GM19238 (cell line): Measurements from ENCODE around the gene CXXC5.

ENCODE experiments used
- DNase-seq: peaks from one replicate; pipeline ENCODE4 v3.0.0; 2011; ENCODE audit warnings: low spot score; ENCODE audit not compliant: insufficient read length

The CXXC5 gene

DNA sequence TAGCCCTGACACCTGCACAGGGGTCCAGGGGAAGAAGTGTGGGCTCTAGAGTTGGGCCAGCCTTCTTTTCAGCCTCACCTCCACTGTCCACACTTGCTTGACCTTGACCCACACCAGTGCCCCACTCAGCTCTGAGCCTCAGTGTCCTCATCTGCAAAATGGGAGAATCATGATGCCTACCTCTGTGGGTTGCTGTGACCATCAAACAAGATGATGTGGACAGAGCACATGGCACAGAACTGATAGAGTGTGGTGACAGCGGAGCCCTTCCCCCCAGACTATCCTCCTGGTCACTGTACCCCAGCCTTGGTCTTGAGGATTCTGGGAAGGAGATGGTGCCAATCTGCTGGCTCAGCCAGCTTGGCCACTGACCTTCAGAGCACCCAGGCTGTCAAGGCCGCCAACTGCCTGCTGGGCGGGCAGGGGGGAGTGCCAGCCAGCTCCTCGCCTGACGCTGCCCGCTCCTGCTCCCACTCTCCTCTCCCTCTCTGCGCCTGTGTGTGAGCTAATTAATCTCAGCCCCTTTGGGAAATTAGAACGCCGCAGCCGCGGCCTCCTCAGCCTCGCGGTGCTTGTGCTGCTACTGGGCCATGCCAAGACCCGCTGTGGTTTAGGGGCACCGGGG, 16.7 kb downstream of the CXXC5 start:
- DNase-seq, result no peak

DNA sequence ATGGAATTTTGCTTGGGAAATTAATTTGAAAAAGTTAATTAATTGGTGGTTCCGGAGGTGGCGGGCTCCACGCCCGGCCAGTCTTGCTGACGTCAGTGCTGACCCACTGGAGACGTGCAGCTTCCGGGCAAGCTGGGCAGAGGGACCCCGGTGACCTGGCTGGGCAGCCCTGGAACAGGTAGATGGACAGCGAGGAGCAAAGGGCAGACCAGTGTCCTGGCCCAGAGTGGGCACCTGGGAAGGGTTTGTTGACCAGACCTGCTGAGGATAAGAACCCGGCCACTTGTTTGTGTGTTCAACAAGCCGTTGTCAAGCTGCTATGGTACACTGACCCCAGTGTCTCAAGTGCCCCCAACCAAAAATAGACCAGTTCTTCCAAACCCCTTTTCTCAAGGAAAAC, 17.5 kb downstream of the CXXC5 start:
- no peak for DNase-seq

DNA sequence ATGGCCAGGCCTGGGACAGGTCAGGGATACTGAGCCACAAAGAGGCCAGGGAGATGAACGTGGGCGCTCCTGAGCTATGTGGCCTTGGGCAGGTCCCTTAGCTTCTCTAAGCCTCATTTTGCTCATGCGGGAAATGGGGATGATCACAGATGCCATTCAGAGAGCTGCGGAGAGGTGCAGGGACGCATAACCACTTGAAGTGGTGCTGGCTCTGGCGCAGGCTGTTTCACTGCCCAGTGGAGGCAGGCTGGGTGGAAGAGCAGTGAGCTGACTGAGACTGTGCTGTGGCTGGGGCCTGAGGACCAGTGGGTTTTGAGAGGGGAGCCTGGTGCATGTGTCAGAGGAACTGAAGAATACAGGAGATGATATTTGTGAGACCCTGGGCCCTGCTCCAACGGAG, 18.4 kb downstream of the CXXC5 start:
- DNase-seq, result no peak

DNA sequence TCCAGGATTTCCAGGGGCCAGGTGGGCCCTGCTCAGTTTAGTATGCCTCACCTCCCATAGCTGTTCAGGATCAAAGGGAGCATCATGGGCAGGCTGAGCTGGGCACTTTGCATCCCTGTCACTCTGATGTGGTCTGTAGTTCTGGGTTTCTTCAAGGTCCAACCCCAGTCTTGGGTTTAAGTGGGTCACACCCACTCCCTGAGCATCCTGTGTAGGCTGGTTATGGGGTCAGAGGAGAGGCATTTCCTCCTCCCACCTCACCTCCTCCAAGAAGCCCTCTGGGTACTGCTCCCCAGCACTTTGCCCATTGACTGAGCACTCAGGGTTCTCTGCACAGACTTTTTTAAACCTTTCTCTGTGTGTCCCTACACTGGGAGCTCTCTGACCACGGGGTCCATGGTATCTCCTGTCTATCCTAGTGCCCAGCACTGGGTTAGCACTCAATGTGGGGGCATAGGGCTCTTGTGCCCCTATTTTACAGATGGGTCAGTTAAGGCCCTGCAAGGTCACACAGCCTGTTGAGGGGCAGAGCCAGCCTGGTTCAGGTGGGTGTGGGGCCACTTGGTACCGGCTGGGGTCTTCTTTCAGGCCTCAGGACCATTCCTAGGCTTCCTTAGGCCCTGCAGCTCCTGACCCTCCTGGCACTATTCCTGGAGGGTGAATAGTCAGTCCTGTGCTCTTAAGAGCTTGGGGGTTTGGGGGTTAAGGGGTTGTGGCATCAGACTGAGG, 19.0 kb downstream of the CXXC5 start:
- DNase-seq, result no peak

DNA sequence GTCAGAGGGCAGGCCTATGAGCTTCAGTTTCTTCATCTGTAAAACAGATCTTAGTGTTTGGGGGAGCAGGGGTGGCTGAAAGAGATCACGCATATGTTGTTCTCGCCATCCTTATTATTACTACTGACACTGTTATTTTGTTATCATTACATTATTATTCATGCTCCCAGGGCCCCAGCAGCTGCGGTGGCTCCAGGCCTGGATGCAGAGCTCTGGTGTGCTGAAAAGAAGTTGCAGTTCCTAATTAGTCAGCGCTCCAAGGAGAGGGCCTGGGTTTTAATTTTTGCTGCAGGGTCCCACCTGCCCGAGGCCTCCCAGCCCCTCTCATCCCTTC, 19.5 kb downstream of the CXXC5 start:
- DNase-seq, result no peak

DNA sequence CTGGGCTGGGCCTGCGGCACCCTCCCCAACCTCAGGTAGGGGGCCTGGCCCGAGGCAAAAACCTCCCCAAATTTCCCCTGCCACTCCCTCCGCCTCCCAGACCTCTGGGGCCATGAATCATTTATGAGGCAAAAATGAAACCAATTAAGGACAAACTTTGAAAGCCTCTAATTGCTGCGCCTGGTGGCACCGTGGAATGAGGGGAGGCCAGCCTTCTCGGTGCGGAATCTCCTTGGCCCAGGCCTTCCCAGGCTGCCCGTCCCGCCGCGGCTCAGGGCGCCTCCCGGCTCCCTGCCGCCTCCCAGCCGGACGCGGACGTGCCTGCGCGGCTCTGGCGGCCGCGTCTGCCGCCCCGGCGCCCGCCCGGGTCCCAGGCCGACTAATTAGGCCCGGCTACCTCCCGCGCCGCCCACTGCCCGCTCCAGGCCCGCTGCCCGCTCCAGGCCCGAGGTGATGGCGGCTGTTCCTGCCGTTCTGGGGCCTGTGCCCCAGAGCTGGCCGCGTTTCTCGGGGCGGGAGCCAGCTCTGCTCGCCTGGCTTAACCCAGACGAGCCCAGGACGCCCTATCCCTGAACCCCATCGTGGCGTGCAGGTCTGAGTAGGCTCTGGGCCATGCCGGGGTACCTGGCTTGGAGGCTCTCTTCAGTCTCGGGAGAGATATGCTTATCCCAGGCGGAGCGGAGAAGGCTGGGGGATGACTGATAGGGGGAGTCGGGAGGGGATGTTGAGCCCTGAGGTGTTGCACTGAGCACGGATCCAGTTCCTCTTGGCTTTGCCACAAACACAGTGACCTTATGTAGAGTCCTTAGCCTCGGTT, 20.1 kb downstream of the CXXC5 start:
- DNase-seq, result peak; percentile 69

DNA sequence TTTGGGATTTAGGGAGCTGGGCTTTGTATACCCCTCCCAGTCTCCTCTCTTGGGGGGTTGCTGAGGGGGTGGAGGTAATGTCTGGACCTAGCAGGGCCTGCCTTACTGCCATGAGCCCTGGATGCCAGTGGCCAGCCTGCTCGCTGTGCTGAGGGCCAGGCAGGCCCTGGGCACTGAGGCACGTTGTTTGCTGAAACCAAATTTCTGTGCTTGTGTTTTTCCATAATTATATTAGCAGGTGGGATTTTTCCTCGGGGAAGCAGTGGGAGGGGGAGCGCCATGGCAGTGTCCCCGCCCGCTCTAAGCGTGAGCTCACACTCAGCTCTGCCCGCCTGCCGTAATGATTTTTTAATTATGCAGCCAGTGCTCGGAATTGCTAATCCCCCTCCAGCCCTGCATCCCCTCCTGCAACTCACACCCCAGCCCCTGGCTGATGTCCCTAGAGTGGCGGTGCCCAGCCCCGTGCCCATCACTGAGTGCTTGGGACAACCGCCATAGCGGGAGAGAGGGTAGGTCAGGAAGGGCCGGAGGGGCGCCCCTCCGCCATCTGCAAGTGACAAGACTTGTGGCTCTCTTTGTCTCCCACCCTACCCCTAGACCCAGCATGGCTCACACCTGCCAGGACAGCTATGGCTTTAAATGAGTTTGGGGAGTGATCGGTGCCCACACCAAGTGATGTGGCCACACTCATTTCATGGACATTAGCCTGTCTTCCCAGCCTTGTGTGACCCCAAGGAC, 20.9 kb downstream of the CXXC5 start:
- no peak for DNase-seq

DNA sequence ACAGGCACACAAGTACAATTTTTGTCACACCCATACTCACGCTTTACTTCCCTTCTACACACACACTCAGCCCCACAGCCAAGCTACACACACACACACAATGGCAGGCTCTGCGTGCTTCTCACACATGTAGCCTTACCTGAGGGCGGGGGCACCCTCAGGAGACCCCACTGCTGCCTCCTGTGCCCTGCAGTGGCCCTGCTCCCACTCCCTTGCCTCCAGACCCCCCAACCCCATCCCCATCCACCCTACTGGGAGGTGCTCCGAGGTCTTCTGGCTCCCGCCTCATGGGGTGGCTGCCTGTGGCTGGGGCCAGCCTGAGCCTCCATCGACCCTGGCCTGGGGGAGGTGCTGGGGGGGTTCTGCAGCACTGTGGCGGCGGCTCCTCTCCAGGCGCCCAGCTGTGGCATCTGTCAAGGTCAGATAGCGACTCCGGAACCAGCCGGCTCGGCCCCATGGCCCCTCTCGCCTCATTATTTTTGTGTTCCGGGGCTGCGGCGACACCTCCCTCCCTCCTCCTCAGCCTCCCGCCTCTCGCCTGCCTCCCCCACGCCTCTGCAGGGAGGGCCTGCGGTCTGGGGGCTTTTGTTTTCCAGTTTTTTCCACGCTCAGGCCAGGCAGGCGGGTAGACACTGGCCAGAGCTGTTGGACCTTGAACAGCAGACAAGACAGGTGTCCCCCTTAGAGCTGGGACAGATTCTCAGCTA, 21.7 kb downstream of the CXXC5 start:
- no peak for DNase-seq

DNA sequence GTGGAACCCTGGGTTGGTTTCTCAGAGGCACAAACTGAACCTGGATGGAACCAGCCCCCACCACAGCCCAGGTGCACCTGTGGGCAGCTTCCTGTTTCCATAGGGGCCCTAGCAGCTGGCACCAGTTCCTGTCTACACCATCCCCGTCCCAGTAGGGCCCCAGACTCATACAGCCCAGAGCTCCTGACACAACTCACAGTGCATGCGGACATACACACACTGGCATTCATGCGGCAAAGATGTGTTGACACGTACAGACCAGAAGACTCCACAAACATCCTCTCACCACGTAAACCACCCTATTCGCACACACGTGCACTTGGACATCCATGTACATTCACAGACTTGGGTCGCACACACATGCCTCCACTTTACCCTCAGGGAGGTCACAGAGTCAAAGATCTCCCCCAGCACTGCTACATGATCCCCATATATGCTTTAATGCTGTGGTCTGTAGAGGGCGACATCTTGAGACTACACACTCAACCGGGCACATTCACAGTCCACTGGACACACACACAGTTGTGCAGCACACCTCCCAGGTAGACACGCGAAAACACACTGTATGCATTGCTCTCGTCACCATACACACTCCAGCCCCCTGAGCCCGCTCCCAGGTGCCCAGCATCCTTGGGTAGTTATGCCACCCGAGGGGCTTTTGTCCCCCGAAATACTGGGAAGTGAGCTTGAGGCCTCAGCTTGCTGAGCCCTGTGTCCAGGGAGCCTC, 22.4 kb downstream of the CXXC5 start:
- peak; percentile 77 for DNase-seq

DNA sequence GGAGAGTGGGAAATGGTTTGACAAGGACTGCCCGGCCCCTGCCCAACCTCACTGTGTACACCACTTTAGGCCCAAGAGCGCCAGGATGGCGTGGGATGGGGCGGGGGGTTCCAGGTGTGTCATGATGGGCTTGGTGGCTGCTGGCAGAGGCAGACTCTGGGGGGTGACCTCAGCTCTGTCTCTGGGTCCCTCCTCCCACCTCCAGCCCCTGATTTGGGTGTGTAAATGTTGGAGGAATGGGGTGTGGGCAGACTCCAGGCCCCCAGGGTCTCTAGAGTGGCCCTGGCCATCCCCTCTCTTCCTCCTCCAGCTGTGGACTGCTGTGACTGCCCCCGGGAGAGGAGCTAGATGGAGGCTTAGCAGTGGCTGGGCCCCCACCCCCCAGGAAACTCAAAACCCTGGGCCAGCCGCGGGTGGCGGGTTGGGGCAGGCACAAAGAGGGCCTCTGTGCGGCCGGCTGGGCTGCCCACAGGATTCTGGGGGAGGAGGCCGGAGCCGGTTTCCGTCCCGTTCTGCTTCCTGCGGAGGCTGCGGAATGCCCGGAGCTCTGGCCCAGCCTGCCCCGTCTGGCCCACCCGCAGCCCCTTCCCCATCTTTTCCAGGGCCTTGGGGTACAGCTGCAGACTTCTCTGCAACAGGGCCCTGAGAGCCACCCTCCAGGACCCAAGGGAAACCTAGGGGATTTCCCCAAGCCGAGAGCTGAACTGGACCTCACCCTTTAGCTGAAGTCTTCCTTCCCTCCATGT, 23.1 kb downstream of the CXXC5 start:
- DNase-seq, result peak; percentile 64

DNA sequence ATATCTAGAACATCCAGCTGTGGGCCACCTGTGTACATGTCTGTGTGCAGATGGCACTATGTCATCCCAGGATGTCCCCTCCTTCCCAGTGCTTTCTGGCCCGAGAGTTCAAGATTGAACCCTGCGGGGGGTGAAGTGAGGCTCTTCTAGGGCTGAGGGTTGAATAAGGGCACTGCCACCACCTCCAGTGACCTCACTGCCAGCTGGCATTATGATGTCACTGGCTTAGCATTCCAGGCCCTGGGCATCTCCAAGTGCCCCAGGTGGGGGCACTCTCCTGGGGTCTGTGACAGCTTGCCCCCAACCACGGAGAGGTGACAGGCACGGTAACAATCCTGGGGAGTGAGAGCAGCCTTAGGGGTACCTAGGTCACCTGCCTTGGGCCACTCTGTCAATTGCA, 27.1 kb downstream of the CXXC5 start:
- no peak for DNase-seq

DNA sequence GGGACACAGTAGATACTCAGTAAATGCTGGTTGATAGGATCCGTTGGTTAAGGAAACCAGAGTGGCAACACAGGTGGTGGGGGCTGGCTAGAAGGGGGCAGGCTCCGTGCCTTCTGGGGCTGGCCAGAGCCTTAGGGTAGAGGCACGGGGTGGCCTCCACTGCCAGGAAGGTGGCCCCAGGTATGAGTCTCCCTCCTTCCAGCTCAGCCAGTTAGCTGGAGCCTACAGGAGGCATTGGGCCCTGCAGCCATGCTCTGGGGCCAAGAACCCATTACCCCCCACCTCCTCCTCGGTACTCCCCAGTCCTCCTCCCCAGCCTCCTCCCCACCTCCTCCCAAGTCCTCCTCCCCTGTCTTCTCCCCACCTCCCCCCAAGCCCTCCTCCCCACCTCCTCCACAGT, 27.7 kb downstream of the CXXC5 start:
- DNase-seq, result no peak

DNA sequence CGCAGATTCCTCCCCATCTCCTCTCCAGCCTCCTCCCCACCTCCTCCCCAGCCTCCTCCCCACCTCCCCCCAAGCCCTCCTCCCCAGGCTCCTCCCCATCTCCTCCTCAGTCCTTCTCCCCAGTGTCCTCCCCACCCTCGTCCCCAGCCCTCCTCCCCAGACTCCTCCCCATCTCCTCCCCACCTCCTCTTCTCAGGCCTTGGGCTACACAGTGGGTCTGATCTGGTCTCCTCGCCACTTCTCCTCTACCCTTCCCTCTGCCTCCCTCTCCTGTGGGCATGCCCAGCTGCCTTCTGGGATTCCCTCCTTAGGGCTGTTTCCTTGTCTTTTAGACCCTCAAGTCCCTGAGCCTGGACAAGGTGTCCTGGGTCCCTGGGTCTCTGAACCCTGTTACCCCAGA, 28.3 kb downstream of the CXXC5 start:
- no peak for DNase-seq

DNA sequence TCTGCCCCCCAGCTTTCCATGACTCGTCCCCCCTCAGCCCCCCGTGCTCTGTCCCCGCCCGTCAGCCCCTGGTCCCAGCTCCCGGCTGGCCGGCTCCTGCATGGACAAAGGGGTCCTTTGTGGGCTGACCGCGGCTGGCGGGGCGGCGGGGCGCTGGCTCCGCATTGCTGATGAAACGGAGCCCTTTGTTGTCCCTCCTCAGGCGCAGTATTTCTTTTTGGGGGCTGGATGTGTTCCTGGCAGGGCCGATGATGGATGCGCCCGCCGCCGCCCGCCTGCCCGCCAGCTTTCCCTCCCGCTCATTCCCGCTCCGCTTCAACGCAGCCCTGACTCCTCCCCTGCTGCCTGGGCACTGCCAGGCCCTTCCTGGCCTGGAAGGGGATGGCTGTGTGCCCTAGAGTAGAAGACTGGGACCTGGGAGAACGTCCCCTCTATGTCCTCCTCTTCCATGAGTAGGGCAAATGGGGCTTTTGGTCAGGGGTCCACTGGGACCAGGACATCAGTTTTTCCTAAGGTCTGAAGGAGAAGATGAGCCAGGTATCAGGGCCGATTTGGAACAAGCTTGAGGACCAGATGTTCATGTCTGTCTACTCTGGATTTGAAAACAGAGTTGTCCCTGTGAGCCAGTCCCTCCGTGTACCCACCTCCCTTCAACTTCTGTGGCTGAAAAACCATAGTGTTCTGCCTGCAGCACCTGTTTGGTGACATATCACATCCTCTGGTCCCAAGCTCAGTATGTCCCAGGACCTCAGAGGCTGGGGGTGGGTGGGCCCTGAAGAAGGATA, 29.0 kb downstream of the CXXC5 start:
- no peak for DNase-seq

DNA sequence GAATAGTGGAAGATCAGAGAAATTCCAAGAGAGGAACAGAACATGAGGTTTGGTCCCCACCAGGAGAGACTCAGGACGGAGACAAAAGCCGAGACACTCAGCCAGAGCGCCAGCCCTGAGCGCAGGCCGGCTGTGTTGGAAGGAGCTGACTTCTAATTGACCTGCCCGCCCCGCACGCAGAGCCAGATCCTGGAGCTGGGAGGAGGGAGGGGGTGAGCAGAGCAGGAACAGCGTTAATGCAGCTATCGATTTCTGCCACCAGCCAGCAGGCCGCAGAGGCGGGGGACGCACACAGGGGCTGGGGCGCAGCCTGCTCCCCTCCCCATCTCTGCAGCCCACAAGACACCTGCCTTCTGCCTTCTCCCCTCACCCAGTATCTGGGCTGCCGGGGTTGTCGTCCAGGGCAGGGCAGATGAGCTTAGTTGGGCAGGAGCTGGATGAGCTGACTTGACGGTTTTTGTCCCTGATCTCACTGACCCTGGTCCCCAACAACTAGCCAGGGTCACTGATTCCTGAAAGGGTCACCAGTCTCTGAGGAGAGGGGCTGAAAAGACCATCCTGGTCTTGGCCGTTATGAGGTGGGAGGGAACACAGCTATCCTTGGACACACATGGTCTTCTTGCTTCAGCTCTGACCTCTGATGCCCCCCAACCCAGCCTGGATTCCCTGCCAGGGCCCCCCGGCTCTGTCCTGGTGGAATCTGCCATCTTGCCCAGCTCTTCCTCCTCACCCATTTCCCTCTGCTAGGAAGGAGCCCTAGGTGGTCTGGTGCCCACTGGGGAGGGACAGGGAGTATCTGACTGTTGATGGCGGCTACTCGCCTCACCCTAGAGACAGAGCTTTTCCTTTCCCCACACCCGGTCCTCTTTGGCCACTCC, 29.8 kb downstream of the CXXC5 start:
- DNase-seq, result no peak

DNA sequence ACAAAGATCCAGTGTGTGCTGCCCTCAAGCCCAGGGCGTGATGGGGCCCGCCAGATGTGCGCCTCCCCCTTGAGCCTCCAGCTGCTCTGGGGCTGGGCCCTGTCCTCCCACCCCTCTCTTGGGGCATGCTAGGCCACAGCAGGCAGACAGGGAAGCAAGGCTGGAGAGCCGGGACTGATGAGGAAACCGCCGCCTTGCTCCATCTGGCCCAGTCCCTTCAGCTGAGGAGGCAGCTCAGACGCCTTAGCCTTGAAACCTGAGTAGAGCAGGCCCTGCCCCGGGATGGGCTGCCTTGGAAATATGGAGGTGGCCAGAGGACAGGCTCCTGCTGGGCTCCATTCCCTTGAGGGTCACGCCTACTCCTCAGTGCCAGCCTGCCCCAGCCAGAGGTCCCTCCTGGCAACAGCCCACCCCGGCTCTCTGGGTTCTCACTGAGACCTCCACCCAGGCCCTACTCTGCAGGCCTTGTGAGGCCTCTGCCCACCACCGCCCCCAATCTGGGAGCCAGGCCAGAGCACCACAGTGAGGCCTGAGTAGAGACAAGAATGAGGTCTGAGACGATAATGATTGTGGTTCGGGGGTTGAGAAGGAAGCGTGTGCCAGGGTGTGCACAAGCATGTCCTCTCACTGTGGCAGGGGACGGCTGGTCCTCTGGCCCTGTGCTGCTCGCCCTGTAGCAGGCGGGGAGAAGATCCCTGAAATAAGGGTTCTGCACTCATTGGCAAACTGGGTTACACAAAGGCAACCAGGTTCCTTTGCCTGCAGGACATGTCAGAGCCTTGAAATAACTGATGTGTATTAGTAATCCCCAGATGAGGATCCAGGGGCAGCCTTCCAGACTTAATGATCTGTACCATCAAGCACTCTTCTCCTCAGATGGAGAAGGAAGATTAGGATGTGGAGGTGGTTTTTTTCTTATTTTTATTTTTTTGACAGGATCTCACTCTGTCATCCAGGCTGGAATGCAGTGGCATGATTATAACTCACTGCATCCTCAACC, 30.9 kb downstream of the CXXC5 start:
- no peak for DNase-seq
